Lung (tissue), 12 donors: Measurements from ENCODE around the gene PLEKHA3. TPM values are rescaled to one million over a fixed set of nuclear protein-coding genes. Genes with fewer than 3 reads are reported as not detected.

Experiments used
- ATAC-seq: fragments of 200-7000 bp; cut with Tn5 transposase; one replicate; pipeline ENCODE4 v1.9.1; 2020; ENCODE audit warnings: moderate number of reproducible peaks; ENCODE audit not compliant: insufficient read depth, low FRiP score
- DNase-seq, 3 donors: peaks; one replicate each; pipeline ENCODE4 v3.0.0-alpha.2; 2013 to 2017
- H3K27ac ChIP-seq, 2 donors: one replicate each; pipeline ENCODE4 v1.5.1; 2013; ENCODE audit warnings: mild to moderate bottlenecking in 2 of 2, moderate library complexity in 2 of 2, control low read depth in 1 of 2, inconsistent platforms in 1 of 2, low read depth in 1 of 2, low read length in 1 of 2
- H3K27me3 ChIP-seq, 3 donors: one replicate each; pipeline ENCODE4 v1.5.1; 2013; ENCODE audit warnings: low read length in 2 of 3; ENCODE audit not compliant: control insufficient read depth in 3 of 3, insufficient read depth in 3 of 3
- H3K36me3 ChIP-seq, 4 donors: one replicate each; pipeline ENCODE4 v1.5.1; 2013; ENCODE audit warnings: low read length in 4 of 4, mild to moderate bottlenecking in 1 of 4, moderate library complexity in 1 of 4; ENCODE audit not compliant: control insufficient read depth in 4 of 4, insufficient read depth in 4 of 4
- H3K4me1 ChIP-seq, 5 donors: one replicate each; pipeline ENCODE4 v1.5.1; 2013; ENCODE audit warnings: low read length in 5 of 5, mild to moderate bottlenecking in 2 of 5, moderate library complexity in 1 of 5; ENCODE audit not compliant: control insufficient read depth in 5 of 5, insufficient read depth in 5 of 5
- H3K4me3 ChIP-seq: one replicate; pipeline ENCODE4 v1.5.1; 2013; ENCODE audit warnings: mild to moderate bottlenecking, control low read depth, moderate library complexity
- H3K9ac ChIP-seq, 2 donors: one replicate each; pipeline ENCODE4 v1.5.1; 2013; ENCODE audit warnings: low read length in 2 of 2, control low read depth in 1 of 2; ENCODE audit not compliant: insufficient read depth in 1 of 2
- H3K9me3 ChIP-seq, 4 donors: one replicate each; pipeline ENCODE4 v1.5.1; 2013; ENCODE audit warnings: low read length in 3 of 4, mild to moderate bottlenecking in 1 of 4, moderate library complexity in 1 of 4; ENCODE audit not compliant: control insufficient read depth in 4 of 4, insufficient read depth in 3 of 4
- WGBS, 2 donors: extraction: QIAGEN DNeasy Blood & Tissue Kit; methylation state at CpG; one replicate each; pipeline ENCODE4 v1.1.7; 2013; 5-methylcytosine and 5-hydroxymethylcytosine counted together
- polyA plus RNA-seq, 2 donors: library from polyadenylated mRNA; stranded (reverse); fragments of 200-250 nt; gene quantifications; one replicate each; pipeline ENCODE4 v1.2.1, GENCODE V29; 2013
- total RNA-seq, 2 donors: library from RNA; depleted of rRNA in 1 of 2; stranded (reverse); fragments of >200 nt in 1 of 2; gene quantifications; one replicate each; pipeline ENCODE4 v1.2.1, GENCODE V29; 2014 to 2021
- TF ChIP-seq, protein P1 (sequence below): IDR thresholded peaks from 2 replicates; pipeline ENCODE4 v1.5.1; 2012; ENCODE audit warnings: mild to moderate bottlenecking; ENCODE audit errors: control extremely low read depth, extremely low read depth
- donor health status: control.
- donor health status: control.
- donor health status: Bipolar disorder and iron deficiency.
- donor health status: healthy.
- donor health status: DM: yes; HTN: yes; CAD: no.

The PLEKHA3 gene
- total and polyA plus RNA-seq, 4 donors, result 2.8 to 23.7 (median 12.3) TPM

DNA sequence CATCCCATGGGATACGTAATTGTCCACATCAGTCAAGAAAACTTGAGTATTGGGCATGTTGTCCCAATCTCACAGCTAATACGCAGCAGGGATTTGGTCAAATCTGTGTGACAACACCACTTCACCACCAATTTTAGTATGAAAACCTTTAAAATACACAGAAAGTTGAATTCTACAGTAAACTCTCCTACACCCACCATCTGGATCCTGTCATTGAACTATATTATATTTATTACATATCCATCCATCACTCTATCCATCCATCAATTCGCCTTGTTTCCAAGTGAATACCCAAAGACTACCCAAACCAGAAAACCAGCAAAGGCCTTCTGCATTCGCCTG lies 1.0 kb upstream of the PLEKHA3 start:
- H3K27me3 ChIP-seq, result no peaks in the 10 kb centered on the region
- no peaks in the 10 kb centered on the region for H3K9me3 ChIP-seq
- ATAC-seq (no peak), DNase-seq (no peak)
- peak overlapping the region in 1 of 2 donors; percentile 96 for H3K27ac ChIP-seq
- peaks cover 0 to 37% (median 24%) of the 10 kb centered on the region in 5 donors for H3K4me1 ChIP-seq
- 53 to 57% methylated on average over 4 of the region's 4 CpGs for WGBS, 2 donors
- H3K4me3 ChIP-seq, result no peak overlapping the region
- H3K36me3 ChIP-seq, result peaks cover 0 to 2% (median 0%) of the 10 kb centered on the region in 4 donors
- H3K9ac ChIP-seq, result peak overlapping the region in 1 of 2 donors; percentile 95
- TF ChIP-seq, protein P1, sequence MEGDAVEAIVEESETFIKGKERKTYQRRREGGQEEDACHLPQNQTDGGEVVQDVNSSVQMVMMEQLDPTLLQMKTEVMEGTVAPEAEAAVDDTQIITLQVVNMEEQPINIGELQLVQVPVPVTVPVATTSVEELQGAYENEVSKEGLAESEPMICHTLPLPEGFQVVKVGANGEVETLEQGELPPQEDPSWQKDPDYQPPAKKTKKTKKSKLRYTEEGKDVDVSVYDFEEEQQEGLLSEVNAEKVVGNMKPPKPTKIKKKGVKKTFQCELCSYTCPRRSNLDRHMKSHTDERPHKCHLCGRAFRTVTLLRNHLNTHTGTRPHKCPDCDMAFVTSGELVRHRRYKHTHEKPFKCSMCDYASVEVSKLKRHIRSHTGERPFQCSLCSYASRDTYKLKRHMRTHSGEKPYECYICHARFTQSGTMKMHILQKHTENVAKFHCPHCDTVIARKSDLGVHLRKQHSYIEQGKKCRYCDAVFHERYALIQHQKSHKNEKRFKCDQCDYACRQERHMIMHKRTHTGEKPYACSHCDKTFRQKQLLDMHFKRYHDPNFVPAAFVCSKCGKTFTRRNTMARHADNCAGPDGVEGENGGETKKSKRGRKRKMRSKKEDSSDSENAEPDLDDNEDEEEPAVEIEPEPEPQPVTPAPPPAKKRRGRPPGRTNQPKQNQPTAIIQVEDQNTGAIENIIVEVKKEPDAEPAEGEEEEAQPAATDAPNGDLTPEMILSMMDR, result no peak

DNA sequence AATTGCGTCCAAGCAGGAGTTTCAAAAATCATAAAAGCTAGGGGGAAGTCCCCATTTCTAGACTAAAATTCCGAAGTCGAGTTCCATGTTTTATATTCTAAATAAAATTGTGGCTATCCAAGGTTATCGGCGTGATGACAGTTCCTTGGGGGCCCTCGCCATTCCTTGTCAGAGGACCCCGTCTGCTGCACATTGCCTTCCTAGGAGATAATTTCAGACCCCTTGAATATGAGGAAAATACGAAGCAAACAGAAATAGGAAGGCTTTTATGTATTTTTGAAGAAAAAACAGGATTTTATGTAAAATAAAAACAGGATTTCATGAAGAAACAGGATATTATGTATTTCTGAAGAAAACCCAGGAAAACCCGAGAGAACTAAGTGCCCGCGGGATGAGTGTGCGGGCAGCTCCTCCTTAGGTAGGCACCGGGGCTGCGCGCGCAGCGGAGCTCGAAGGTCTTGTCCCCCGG lies 465 bp upstream of the PLEKHA3 start:
- peak overlapping the region in 1 of 2 donors; percentile 95 for H3K9ac ChIP-seq
- ATAC-seq, result no peak
- no peaks in the 10 kb centered on the region for H3K27me3 ChIP-seq
- H3K9me3 ChIP-seq, result no peaks in the 10 kb centered on the region
- H3K4me1 ChIP-seq, result peaks cover 0 to 40% (median 26%) of the 10 kb centered on the region in 5 donors
- peak overlapping the region; percentile 89 to 93 for H3K27ac ChIP-seq
- TF ChIP-seq, protein P1, result no peak
- DNase-seq, result no peak
- WGBS, 2 donors, result 25 to 26% methylated on average over 19 of the region's 19 CpGs
- peaks cover 0 to 2% (median 0%) of the 10 kb centered on the region in 4 donors for H3K36me3 ChIP-seq
- no peak overlapping the region for H3K4me3 ChIP-seq

DNA sequence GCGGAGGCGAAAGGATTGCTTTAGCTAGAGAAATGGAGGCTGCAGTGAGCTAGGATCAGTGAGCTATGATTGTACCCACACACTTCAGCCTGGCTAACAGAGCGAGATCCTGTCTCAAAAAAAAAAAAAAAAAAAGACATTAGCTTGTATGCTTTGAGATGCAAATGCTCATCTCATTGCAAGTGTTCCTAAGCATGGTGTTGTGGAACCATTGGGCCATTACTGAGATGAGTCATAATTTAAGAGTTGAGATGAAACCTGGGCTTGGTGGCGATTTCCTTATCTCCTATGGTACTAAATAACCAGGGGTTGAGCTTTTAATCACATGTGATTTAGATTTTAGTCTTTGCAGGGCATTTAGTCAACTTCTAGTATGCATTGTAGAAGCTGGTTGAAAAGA lies 2.2 kb downstream of the PLEKHA3 start:
- no peak overlapping the region for H3K4me3 ChIP-seq
- ATAC-seq, result no peak
- H3K27me3 ChIP-seq, result no peaks in the 10 kb centered on the region
- TF ChIP-seq, protein P1, result no peak
- H3K9ac ChIP-seq, result no peak overlapping the region
- H3K36me3 ChIP-seq, result peaks cover 0 to 8% (median 3%) of the 10 kb centered on the region in 4 donors
- DNase-seq, result no peak
- peaks cover 0 to 37% (median 23%) of the 10 kb centered on the region in 5 donors for H3K4me1 ChIP-seq
- no peaks in the 10 kb centered on the region for H3K9me3 ChIP-seq
- H3K27ac ChIP-seq, result no peak overlapping the region
- 88 to 95% methylated on average over 4 of the region's 4 CpGs for whole genome bisulfite sequencing, 2 donors
